Epithelial cell of esophagus (primary cell): ENCODE results near the gene PLCL2.

ENCODE experiments used
- DNase-seq: peaks from one replicate; pipeline ENCODE4 v3.0.0; 2010; ENCODE audit warnings: low read depth
- H3K4me3 ChIP-seq: 2 replicates; pipeline ENCODE4 v1.5.1; 2011; ENCODE audit warnings: mild to moderate bottlenecking, low read length, control low read depth
- TF ChIP-seq, protein P1 (sequence below): IDR thresholded peaks from 2 replicates; pipeline ENCODE4 v1.5.1; 2011; ENCODE audit warnings: low read depth, mild to moderate bottlenecking, low read length, control low read depth, inconsistent platforms; ENCODE audit not compliant: insufficient read depth; ENCODE audit errors: missing control alignments

Gene PLCL2

DNA sequence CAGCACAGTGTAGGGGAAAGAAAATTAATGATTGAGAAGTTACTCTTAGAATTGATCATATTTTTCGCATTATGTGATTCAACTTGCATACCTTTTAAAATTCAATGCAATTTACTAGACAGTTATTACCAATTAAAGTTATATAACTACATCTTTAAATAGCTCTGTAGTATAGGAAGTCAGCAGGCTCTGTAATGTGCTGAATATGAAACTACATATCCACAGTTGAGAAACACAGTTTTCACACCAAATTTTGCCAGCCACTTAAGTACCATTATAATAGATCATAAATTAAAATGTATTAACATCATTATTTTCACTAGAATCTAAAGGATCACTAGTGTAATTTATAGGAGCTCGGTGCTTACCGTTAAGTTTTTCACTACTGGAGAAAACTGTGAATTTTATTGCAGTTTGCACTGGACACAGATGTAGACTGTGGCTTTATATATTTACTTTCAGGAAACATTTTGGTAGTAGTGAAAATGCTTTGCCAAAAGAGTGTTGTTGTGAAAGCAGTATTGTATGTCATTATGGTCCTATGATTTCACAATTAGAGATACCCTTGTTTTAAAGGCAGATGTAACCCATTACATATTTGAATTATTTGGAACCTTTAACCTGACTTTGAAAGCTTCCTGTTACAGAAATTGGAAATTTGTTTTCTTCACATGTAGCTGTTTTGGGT lies 113.6 kb downstream of the PLCL2 start:
- no peak overlapping the region for H3K4me3 ChIP-seq
- no peak for DNase-seq
- TF ChIP-seq, protein P1, sequence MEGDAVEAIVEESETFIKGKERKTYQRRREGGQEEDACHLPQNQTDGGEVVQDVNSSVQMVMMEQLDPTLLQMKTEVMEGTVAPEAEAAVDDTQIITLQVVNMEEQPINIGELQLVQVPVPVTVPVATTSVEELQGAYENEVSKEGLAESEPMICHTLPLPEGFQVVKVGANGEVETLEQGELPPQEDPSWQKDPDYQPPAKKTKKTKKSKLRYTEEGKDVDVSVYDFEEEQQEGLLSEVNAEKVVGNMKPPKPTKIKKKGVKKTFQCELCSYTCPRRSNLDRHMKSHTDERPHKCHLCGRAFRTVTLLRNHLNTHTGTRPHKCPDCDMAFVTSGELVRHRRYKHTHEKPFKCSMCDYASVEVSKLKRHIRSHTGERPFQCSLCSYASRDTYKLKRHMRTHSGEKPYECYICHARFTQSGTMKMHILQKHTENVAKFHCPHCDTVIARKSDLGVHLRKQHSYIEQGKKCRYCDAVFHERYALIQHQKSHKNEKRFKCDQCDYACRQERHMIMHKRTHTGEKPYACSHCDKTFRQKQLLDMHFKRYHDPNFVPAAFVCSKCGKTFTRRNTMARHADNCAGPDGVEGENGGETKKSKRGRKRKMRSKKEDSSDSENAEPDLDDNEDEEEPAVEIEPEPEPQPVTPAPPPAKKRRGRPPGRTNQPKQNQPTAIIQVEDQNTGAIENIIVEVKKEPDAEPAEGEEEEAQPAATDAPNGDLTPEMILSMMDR = no peak

DNA sequence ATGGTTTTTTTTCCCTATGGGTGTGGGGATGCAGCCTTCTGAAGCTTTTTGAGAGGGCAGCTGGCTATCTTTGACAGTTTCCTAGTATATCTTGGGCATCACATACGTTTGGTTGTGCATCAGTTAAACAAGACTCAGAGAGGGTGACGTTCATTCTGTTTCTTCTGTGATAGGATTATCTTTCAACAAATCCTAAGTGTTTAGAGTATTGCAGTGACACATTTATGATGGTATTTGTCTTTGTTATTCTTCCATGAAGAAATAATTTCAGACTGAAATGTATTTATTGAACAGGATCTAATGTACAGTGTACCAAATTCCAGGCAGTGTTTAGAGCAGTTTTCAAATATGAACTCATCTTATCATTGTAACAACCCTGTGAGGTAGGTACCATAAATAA lies 114.4 kb downstream of the PLCL2 start:
- TF ChIP-seq, protein P1 = no peak
- no peak overlapping the region for H3K4me3 ChIP-seq
- DNase-seq = no peak

DNA sequence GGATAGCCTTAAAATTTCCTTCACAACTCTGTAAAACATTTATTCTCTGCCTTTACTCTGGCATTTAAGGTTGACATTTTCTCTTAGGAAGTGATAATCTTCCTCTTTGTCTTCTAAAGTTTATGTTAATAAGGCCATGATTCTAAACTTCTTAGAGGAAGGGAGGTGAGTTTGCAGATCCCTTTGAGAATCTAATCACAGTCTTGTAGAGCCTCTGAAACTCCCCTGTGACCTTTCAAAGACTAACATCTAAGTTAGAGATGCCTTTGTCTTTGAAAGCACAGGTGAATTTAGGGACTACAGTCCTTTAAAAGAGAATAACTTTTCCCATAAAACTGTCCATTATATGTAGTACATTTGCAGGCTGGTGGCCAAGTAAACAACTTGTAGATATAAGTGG lies 115.1 kb downstream of the PLCL2 start:
- TF ChIP-seq, protein P1 = no peak
- DNase-seq = no peak
- H3K4me3 ChIP-seq = no peak overlapping the region

DNA sequence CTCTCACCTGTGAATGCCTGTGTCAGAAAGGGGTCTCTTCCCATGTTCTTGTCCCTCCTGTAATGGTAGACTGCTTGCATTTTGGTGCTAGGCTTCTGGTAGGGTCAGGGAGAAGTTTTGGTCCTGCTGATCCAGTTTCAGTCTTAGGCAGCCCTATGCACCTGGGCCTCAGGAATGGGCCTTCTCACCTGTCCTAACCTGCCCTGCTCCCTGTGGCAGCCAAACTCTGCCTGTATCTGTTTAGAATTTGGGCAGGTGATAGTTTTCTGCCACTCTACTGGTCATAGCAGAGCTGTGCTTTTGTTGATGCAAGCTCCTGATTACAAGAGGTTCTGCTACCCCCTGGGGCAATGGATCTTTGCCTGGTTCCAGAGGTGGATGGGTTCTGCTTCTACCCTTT lies 118.7 kb downstream of the PLCL2 start:
- DNase-seq = peak; percentile 18
- TF ChIP-seq, protein P1 = no peak
- no peak overlapping the region for H3K4me3 ChIP-seq

DNA sequence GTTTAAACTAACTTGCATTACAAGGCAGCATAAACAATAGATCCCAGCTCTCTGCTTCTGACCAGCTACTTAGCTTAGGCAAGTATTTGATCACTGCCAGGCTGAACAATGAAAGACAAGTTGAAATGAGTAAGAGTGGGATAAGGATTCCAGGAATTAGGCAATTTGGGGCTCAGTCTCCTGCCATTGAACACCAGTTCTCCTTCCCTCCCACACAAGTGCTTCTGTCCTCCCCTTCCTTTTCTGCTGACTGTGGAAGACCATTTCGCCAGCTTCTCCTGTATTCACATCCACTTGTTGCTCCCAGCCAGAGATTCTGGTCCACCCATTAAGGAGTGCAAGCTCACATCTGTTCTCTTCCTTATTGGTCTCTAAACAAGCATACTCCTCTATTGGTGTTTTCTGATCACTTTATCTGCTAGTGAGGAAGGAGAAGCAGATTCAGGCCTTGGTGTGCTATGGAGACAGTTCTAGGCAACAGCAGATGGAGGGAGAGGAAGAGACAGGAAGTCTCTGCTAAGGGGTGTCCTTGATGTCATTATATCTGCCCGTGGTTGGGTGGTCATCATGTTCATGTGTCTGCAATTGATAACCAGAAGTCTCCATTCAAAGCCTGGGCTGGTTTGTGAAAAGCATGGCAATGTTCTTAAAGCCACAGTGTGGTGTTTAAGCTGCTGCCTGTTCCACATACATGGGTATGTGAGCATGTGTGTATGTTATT lies 121.5 kb downstream of the PLCL2 start:
- TF ChIP-seq, protein P1 = no peak
- peak; percentile 10 for DNase-seq
- H3K4me3 ChIP-seq = no peak overlapping the region

DNA sequence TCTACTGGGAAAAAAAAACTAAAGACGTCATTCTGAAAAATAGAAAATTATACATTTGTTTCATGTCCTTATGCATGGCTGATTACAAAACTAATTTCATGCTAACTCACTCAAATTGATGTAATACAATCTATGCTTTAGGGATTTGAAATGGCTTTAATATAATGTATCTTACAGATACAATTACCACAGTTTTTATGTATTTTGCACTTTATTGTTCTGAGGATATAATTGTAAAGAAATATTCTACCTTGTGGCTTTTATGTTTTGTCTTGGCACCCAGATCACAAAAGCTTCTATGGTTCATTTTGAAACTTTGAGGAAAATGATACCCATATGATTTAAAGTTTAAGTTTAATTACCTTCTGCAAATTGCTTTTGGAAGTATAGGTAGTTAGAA lies 122.5 kb downstream of the PLCL2 start:
- TF ChIP-seq, protein P1 = no peak
- no peak overlapping the region for H3K4me3 ChIP-seq
- no peak for DNase-seq
